IMR-90 (cell line): Measurements from ENCODE around the gene PLEKHG5. TPM values are rescaled to one million over a fixed set of nuclear protein-coding genes. Genes with fewer than 3 reads are reported as not detected.

Source experiments
- ATAC-seq: fragments of 200-7000 bp; cut with Tn5 transposase; 2 replicates; pipeline ENCODE4 v1.9.1; 2020; ENCODE audit warnings: low read depth, mild to moderate bottlenecking, moderate library complexity
- BruUV-seq: library from RNA; stranded (reverse); fragments of 400-500 nt; replicated peaks from 2 replicates; lab custom pipeline; 2021; lab: Mats Ljungman, UMichigan
- CTCF ChIA-PET: fragments of 300-600 bp; formaldehyde crosslinking; extraction: SDS; loops from one replicate; lab custom pipeline; 2021; ENCODE audit warnings: antibody characterized with exemption; lab: Yijun Ruan, JAX
- POLR2A ChIA-PET: fragments of 300-600 bp; sonication (Branson Sonifier 250); formaldehyde crosslinking; loops from one replicate; lab custom pipeline; 2022; ENCODE audit warnings: antibody characterized with exemption; ENCODE audit not compliant: unreplicated experiment; lab: Charles Lee
- DNase-seq: peaks from one replicate; pipeline ENCODE4 v3.0.0; 2013
- H2AFZ ChIP-seq: replicated peaks from 2 replicates; pipeline ENCODE3; 2013; ENCODE audit warnings: low read length, mild to moderate bottlenecking; ENCODE audit not compliant: poor library complexity
- H2AK5ac ChIP-seq: 2 replicates; pipeline ENCODE4 v1.6.1; 2013; ENCODE audit warnings: low read depth, low read length, inconsistent platforms
- H2AK9ac ChIP-seq: replicated peaks from 2 replicates; pipeline ENCODE3; 2013; ENCODE audit warnings: mild to moderate bottlenecking, low read depth, low read length, moderate library complexity; ENCODE audit not compliant: poor library complexity
- H2BK120ac ChIP-seq: 2 replicates; pipeline ENCODE4 v1.6.1; 2013; ENCODE audit warnings: low read depth, low read length, inconsistent platforms
- H2BK15ac ChIP-seq: 3 replicates; pipeline ENCODE4 v1.6.1; 2013; ENCODE audit warnings: low read depth, low read length, inconsistent platforms
- H2BK20ac ChIP-seq: 2 replicates; pipeline ENCODE4 v1.6.1; 2013; ENCODE audit warnings: low read depth, mild to moderate bottlenecking, inconsistent platforms, low read length, moderate library complexity
- H2BK5ac ChIP-seq: 2 replicates; pipeline ENCODE4 v1.6.1; 2013; ENCODE audit warnings: mild to moderate bottlenecking, low read depth, low read length, inconsistent platforms; ENCODE audit not compliant: poor library complexity, severe bottlenecking
- H3K14ac ChIP-seq: replicated peaks from 2 replicates; pipeline ENCODE4 v1.6.1; 2013; ENCODE audit warnings: low read depth, low read length, inconsistent platforms
- H3K18ac ChIP-seq: 2 replicates; pipeline ENCODE4 v1.6.1; 2013; ENCODE audit warnings: low read depth, low read length, control low read depth
- H3K23ac ChIP-seq: 2 replicates; pipeline ENCODE4 v1.6.1; 2013; ENCODE audit warnings: low read depth, low read length, inconsistent platforms
- H3K27ac ChIP-seq: 2 replicates; pipeline ENCODE4 v1.5.1; 2013; ENCODE audit warnings: mild to moderate bottlenecking, control low read depth, low read length; ENCODE audit not compliant: insufficient read depth
- H3K27me3 ChIP-seq: 2 replicates; pipeline ENCODE4 v1.6.1; 2013; ENCODE audit warnings: low read length; ENCODE audit not compliant: control insufficient read depth, insufficient read depth
- H3K36me3 ChIP-seq: 2 replicates; pipeline ENCODE4 v1.6.1; 2013; ENCODE audit warnings: low read length, mixed read lengths; ENCODE audit not compliant: control insufficient read depth, insufficient read depth
- H3K4ac ChIP-seq: 2 replicates; pipeline ENCODE4 v1.6.1; 2013; ENCODE audit warnings: low read depth, low read length, inconsistent platforms
- H3K4me1 ChIP-seq: 2 replicates; pipeline ENCODE4 v1.6.1; 2013; ENCODE audit warnings: low read length, mixed read lengths; ENCODE audit not compliant: control insufficient read depth, insufficient read depth
- H3K4me2 ChIP-seq: 2 replicates; pipeline ENCODE4 v1.6.1; 2013; ENCODE audit warnings: low read depth, mild to moderate bottlenecking, control low read depth, low read length, moderate library complexity
- H3K4me3 ChIP-seq: 2 replicates; pipeline ENCODE4 v1.5.1; 2013; ENCODE audit warnings: low read depth, mild to moderate bottlenecking, control low read depth, low read length, moderate library complexity; ENCODE audit not compliant: insufficient read depth
- H3K56ac ChIP-seq: 2 replicates; pipeline ENCODE4 v1.6.1; 2013; ENCODE audit warnings: low read length, inconsistent platforms; ENCODE audit not compliant: insufficient read depth; ENCODE audit errors: extremely low read depth
- H3K79me1 ChIP-seq, 2 experiments: 2 replicates each; pipeline ENCODE4 v1.6.1; 2013; ENCODE audit warnings: low read length in 2 of 2, inconsistent platforms in 1 of 2, low read depth in 1 of 2
- H3K9ac ChIP-seq: 2 replicates; pipeline ENCODE4 v1.6.1; 2013; ENCODE audit warnings: low read depth, low read length, control low read depth
- H3K9me1 ChIP-seq: 2 replicates; pipeline ENCODE4 v1.6.1; 2013; ENCODE audit warnings: low read length, inconsistent platforms; ENCODE audit not compliant: insufficient read depth
- H3K9me3 ChIP-seq: 2 replicates; pipeline ENCODE4 v1.6.1; 2013; ENCODE audit warnings: low read length; ENCODE audit not compliant: control insufficient read depth, insufficient read depth
- H4K20me1 ChIP-seq: 2 replicates; pipeline ENCODE4 v1.6.1; 2013; ENCODE audit warnings: low read length, inconsistent platforms; ENCODE audit not compliant: insufficient read depth
- H4K5ac ChIP-seq: 2 replicates; pipeline ENCODE4 v1.6.1; 2013; ENCODE audit warnings: mild to moderate bottlenecking, low read depth, low read length, control low read depth
- H4K8ac ChIP-seq, 2 experiments: 2 replicates each; pipeline ENCODE4 v1.6.1; 2013; ENCODE audit warnings: low read depth in 2 of 2, low read length in 2 of 2, control low read depth in 1 of 2, inconsistent platforms in 1 of 2
- H4K91ac ChIP-seq: 2 replicates; pipeline ENCODE4 v1.6.1; 2013; ENCODE audit warnings: low read depth, low read length, inconsistent platforms; ENCODE audit not compliant: insufficient read depth
- BHLHE40 ChIP-seq: fragments of 150-350 bp; IDR thresholded peaks from 2 replicates; pipeline ENCODE4 v1.6.1; 2016; ENCODE audit warnings: mild to moderate bottlenecking, low read depth, low read length
- WGBS, 2 experiments: methylation state at CpG; one replicate each; pipeline versions ENCODE4 v1.1.5 to v1.1.7; 2013; ENCODE audit warnings: missing lambda C conversion rate in 2 of 2; ENCODE audit not compliant: insufficient read length in 1 of 2; ENCODE audit errors: extremely low coverage in 2 of 2; 5-methylcytosine and 5-hydroxymethylcytosine counted together
- dilution Hi-C: fragments of 300-500 bp; cut with HindIII; formaldehyde crosslinking; loops from one replicate; pipeline ENCODE4 v1.14.3; 2018; ENCODE audit warnings: low sequenced_read_pairs; ENCODE audit not compliant: unreplicated experiment
- in situ Hi-C: fragments of 300-500 bp; cut with MboI; formaldehyde crosslinking; loops from 3 replicates; pipeline ENCODE4 v1.14.3; 2019; ENCODE audit warnings: low sequenced_read_pairs, inconsistent platforms, mixed read lengths
- intact Hi-C: fragments of 100-400 bp; cut with micrococcal nuclease; formaldehyde crosslinking; loops from 2 replicates; pipeline ENCODE4 v1.10.0; 2022
- polyA plus RNA-seq, 3 experiments: library from polyadenylated mRNA; depleted of rRNA; stranded (reverse); fragments of >200 nt; gene quantifications; 2 replicates each; pipeline ENCODE4 v1.2.3, GENCODE V29; 2012; ENCODE audit warnings: low replicate concordance in 1 of 3
- total RNA-seq: library from RNA; depleted of rRNA; stranded (reverse); fragments of >200 nt; gene quantifications from 2 replicates; pipeline ENCODE4 v1.2.3, GENCODE V29; 2012

Gene PLEKHG5
- total and polyA plus RNA-seq, 2 of the 4 experiments (the other 2 are of a cell fraction), result 4.8 to 11.6 TPM

DNA sequence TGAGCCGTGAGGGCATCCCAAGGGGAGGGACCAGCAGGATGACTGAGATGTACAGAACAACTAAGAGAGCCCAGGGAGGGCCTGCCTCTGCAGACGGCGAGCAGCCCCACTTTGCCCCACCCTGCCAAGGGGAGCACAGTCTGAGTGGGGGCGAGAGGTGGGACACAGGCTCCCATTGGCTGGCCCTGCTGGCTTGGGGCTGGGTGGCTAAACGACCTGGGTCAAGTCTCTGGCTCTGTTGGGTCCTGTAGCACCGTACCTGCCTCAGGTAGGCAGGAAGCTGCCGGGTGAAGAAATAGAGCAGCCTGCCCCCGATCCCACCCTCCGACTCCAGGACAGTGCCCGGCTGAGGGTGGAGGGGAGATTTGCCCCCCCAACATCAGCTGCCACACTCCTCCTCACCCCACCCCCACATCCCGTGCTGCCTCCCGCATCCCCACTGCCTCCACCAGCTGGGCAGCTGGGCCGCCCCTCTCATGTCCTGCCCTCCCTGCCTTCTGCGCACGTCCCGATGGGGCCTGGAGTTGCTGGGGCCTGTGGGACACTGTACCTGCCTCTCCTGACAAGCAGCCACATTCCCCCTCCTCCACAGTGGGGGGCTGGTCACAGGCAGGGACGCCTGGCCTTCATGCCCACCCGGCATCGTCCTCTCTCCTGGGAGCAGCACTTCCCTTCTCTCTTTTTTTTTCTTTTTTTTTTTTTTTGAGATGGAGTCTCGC, 12.6 kb upstream of the PLEKHG5 start:
- no peak overlapping the region for H3K27ac ChIP-seq
- intact Hi-C loops, result no loop called here

More for the DNA sequence above, 12.6 kb upstream of the PLEKHG5 start:
- no peak for DNase-seq
- Histone ChIP-seq H3K23ac (no peak overlapping the region), H3K27me3 (peaks cover 11% of the 10 kb centered on the region), H2BK5ac (no peak overlapping the region), H4K20me1 (no peaks in the 10 kb centered on the region), H2BK120ac (no peak overlapping the region), H2AK5ac (no peak overlapping the region), H3K79me1 (no peaks in the 10 kb centered on the region), H3K14ac (no peak overlapping the region), H3K9me3 (no peaks in the 10 kb centered on the region), H3K36me3 (no peaks in the 10 kb centered on the region), H4K91ac (no peak overlapping the region), H3K4me2 (no peak overlapping the region), H4K5ac (no peak overlapping the region), H3K4ac (no peak overlapping the region), H3K4me3 (no peak overlapping the region), H2AK9ac (no peak overlapping the region), H3K4me1 (no peaks in the 10 kb centered on the region; the same call in 1 of the 2 replicates), H3K18ac (no peak overlapping the region), H3K9ac (no peak overlapping the region), H2BK15ac (no peak overlapping the region), H3K56ac (no peak overlapping the region), H3K9me1 (no peaks in the 10 kb centered on the region), H4K8ac (no peak overlapping the region), H2AFZ (no peak overlapping the region), H2BK20ac (no peak overlapping the region)
- TF ChIP-seq BHLHE40, result no peak
- BruUV-seq, result no TSS peak
- ChIA-PET CTCF (no interaction called here), POLR2A (no interaction called here)
- WGBS, 2 experiments, result 75% methylated on average over 8 of the region's 20 CpGs; no CpG with 5 or more reads in 1 of the 2 experiments
- dilution Hi-C loops, result no loop called here
- ATAC-seq, result no peak
- in situ Hi-C loops, result no loop called here
